ENCODE data around the gene TTC8.
A peak's percentile ranks its signal among the peaks of the same experiment; 100 is the strongest.
"Not testable (repeated sequence)": the region's sequence is repeated elsewhere in the genome, so short reads cannot be mapped to it uniquely, and the experiment has no call there.

The TTC8 gene

DNA sequence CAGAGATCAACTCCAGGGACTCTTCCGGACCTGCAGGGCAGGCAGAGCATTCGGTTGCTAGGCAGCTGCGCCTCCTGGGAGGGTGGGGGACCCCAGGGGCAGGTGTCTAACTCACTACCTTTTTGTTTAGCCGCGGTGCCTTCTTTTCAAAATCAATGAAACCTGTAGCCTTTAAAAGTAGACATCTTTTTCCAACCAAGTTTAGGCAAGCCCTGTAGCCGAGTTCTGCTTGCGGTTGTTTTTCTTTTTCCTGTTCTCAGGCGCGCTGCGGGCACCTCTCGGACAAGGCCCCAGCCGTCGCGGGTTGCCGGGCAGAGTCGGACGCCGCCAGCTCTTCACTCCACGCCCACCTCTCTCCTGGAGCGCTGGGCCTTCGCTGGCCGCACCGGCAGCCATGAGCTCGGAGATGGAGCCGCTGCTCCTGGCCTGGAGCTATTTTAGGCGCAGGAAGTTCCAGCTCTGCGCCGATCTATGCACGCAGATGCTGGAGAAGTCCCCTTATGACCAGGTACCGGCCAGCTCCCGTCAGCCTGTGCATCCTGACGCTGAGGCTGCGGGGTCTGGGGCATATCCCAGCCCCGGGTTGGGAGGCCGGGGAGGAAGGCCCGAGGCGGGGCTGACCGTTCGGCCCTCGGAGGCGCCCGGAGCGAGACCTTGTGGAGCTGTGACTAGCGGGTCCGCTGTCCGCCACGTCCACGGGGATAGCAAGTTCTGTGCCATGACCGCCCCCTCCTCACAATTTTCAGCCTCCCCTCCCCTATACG, at the start of gene TTC8:
TTC8 (plus strand) TSS at position 338 of the 764 bp plus-strand sequence; CDS start at position 395, 57 bp downstream.
- peak; percentile 88 for DNase-seq

DNA sequence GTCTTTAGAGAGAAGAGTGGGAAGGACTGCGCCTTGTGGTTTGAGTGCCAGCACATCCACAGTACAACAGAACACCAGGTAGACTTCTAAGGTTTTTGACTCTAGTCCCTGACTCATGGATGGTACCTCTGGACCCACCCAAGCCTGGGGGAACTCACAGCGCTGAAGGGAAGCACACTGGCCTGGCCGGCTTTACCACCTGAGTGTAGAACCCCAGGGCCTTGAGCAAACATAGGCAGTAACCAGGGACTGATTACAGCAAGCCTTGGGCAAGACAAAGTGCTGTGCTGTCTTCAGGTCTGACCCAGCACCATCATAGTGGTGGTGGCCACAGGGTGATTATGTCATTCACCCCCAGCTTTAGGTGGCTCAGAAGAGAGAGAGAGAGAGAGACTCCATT, 48.9 kb upstream of the TTC8 start:
- DNase-seq = no peak

DNA sequence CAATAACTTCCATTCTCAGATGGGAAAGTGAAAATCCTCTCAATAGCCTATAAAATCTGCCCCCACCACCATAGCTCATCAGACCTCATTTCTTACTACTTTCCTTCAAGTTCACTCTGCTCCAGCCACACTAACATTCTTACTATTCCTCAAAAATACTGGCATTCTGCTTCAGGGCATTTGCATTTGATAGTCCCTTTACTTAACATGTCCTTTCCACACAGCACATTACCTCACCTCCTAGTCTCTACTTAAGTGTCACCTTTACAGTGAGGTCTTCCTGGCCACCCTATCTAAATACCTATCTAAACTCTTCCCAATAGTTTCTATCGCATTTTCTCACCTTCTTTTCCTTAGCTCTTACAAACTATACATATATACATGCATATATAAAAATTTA, 38.5 kb upstream of the TTC8 start:
- no peak for DNase-seq

DNA sequence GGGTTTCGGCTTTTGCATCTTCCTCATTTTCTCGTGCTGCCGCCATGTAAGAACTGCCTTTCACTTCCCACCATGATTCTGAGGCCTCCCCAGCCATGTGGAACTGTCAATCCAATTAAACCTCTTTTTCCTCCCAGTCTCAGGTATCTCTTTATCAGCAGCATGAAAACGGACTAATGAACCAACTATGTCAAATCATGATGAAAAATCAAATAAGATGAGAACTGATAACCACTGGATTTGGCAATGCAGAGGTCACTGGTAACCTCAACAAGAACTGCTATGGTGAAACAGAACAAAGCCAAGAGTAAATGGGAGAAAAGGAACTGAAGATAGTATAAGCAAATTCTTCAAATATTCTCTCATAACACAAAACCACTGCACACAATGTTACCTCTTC, 37.7 kb upstream of the TTC8 start:
- no peak for DNase-seq

DNA sequence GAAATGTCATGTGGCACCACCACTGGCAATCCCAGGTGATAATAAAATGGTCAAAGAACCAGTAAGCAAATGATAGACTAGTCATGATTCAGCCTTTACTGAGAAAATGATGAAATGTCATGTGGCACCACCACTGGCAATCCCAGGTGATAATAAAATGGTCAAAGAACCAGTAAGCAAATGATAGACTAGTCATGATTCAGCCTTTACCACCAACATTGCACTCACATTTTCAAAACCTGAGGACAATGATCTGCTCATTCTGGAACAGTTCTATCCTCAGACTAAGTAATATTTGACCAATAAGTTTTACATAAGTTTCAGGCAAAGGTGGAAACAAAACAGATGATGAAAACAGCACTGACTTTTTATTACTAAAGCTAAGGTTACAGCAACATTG, 34.9 kb upstream of the TTC8 start:
- DNase-seq = peak; percentile 35

DNA sequence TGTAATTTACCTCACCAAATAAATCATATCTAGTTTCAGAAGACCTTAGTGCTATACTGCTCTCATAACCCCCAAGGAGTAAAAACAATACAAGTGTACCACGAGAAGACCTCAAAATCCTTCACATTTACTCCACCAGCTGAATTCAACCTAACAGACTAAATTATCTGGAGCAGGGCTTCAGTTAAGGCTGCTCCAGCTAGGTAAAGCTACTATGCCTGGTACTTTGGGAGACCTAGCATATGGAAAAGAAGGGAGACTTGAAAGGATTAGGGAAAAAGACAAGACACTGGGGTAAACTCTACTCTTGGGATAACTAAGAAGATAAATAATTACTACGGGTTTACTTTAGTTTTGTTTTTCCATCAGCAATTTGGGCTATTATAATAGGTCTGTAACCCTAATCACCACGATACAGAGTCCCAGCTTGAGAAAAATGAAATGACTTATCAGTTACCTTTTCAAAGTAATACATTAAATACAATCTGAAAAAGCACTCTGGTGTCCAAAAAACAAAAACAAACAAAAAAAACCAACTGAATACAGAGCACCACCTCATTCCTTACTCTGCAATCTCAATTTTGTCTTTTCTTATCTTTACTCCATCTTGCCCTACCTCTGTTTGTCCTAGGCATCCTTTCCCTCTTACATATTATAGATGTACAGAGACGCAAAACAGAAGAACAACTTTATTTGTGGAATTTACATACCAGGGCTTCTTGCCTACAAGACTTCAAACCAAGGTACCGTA, 33.8 kb upstream of the TTC8 start:
- DNase-seq = peak; percentile 34

DNA sequence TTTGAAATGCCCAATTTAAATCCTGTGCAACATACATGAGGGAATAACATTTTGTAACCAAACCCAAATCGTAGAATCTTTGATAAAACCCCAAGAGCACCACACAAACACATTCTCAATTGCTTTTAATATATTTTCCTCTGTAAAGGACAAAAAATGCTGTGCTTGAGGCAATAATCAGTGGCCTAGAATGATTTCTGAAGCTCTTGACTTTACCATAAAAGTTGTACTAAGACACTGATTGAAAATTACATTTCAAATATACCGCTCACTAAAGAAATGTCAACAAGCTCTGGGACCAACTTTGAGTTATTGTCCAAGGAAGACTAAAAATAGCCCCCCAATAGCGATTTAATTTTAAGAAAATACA, 33.2 kb upstream of the TTC8 start:
- no peak for DNase-seq

DNA sequence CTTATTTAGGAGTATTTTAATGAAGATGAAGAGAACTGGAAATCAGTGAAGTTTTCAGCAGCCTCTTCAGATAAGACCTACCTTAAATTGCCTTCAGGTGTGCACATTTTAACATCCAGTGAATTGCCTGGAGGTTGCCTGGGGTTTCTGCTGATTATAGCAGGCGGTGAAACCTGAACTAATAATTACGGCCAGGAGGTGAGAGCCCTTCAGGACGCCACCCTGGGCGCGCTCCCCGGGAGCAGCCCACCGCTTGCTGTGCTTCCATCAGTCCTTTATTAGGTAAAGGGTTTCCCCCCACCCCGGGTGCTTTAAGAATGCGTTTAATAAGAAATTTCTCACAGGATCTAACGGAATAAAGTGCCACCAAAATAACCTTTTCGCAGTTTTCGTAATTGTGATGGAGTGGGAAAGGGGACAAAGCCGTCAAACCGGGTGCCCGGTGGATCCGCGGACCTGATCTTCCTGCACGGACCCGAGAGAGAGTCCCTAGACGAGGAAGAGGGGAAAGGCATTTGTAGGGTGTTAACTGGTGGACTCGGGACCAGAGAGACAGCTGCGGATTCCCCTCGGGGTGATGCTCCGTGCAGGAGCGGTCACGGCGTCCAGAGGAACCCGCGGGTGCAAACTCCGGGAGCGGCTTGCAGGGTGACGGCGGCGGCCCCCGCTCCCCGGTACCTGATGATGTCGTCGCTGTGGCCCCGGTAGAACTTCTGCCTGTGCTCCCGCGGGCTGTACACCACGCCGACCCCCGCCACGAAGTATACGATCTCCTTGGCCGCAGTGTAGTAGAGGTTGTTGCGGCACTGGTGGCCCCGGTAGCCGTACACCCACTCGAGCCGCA, 32.6 kb upstream of the TTC8 start:
- DNase-seq = no peak

DNA sequence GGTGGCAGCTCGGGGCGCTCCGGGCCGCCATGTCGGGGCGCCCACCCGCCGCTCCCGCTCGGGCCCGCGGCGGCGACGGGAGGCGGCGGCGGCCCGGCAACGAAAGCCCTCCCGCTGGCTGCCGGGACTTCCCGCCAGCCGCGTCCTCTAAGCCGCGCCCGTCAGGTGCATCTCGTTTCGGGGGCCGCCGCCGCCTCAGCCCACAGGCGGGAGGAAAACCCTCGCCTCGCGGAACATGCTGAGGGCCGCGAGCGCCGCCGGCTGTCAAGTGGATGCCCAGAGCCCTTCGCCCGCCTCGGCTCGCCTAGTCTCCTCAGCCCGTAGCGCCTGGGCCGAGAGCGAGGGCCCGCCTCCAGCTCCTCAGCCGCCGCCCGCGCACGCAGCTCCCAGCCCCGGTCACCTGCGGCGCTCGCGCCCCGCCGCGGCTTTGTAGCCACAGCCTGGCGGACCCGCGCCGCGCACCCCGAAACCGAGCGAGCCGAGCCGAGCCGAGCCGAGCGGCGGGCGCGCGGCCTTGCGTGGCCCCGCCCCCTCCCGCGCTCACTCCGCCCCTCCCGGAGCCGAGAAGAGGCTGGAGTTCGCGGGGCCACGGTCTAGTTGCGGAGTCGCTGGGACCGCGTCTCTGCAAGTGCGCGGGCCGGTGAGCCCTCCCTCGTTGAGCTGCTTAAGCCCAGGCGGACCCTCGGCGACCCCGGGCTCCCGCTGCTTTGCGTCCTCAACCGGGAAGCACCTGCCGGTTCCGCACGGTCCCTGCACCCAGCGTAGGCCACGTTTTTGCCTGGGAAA, 31.8 kb upstream of the TTC8 start, which contains the start of gene EML5:
EML5 (minus strand) TSS at position 481 of the 786 bp plus-strand sequence; CDS start at position 31, 450 bp downstream.
- peak; percentile 87 for DNase-seq

DNA sequence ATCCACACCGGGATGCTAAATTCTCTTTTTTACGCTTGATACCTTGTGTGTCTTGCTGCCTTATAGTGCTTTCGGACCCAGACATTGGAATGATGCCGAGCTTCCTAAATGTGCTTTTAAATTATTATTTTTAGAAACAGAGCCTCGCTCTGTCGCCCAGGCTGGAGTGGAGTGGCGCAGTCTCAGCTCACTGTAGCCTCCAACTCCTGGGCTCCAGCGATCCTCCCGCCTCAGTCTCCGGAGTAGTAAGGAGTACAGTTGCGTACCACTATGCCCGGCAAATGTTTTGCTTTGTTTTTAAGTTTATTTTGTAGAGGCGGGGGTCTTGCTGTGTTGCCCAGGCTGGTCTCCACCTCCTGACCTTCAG, 31.2 kb upstream of the TTC8 start:
- no peak for DNase-seq

DNA sequence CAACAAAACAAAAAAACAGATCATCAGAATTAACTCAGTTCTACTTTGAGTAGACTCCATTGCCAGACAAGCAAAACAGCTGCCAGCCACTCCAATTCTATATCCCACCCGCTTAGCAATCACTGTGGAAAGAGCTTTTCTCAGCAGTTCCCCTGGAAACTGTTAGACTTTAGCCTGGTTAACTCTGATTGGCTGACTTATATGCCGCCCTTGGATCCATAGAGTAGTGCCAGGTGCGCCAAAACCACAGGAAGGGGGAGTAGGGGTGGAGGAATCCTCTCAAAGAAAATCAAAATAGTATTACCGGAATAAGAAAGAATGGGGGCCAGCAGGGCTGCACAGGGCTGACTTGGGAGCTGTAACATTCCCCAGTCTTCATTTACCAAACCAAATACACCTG, 26.3 kb upstream of the TTC8 start:
- DNase-seq = no peak

DNA sequence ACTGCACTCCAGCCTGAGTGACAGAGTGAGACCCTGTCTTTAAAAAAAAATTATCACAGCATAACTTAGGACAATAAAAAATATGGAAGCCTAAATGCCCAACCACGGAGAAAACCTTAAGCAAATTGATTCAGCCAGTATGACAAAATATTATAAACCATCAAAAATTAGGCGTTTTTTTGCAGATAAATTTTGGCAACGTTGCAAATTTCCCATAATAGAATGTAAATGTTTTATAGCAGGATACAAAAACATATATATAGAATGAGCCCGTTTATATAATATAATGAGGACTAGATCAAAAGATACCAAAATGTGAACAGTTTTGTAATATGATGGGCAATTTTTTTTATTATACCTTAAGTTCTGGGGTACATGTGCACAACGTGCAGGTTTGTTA, 24.9 kb upstream of the TTC8 start:
- no peak for DNase-seq

DNA sequence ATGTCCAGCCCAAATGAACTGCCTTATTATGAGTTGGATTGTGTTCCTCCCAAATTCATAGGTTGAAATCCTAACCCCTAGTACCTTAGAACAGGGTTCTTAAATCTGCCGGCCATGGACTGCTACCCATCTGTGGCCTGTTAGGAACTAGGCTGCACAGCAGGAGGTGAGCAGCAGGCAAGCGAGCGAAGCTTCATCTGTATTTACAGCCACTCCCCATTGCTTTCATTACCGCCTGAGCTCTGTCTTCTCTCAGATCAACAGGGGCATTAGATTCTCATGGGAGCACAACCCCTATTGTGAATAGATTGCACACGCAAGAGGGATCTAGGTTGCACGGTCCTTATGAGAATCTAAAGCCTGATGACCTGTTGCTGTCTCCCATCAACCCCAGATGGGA, 21.9 kb upstream of the TTC8 start:
- DNase-seq = no peak

DNA sequence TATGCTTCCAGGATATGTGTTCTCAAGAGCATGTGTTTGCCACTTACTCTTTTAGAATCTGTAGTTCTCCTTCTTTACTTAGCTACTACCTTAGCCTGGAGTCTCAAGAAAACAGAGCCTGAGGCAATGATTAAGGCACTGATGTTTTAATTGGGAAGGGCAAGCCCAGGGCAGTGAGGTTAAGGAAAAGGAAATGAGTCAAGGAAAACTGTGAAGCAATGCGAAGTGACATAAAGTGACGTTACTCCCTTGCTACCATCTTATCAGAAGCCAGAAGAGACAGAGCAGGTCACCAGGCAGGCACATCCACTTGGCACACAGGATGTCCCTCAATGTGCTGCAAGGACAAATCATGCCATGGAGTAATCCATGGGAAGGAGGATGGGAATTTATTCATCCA, 20.4 kb upstream of the TTC8 start:
- DNase-seq = no peak

DNA sequence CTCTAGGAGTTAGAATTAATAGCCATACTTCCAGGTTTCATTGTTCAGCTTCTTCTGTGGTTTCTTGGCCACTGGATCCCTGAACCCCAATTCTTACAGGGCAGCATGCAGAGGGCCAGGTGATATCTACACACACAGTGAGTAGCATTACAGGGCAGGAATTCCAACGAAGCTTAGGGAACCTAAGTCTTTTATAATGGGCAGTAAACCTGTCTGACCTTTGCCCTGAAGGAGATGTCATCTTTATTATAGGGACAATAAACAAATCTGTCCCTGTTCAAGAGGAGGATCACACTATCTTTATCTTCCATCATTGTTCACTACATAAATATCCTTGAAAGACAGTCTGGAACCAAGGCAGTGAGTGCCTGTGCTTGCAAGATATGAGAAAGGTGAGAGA, 20.0 kb upstream of the TTC8 start:
- no peak for DNase-seq

DNA sequence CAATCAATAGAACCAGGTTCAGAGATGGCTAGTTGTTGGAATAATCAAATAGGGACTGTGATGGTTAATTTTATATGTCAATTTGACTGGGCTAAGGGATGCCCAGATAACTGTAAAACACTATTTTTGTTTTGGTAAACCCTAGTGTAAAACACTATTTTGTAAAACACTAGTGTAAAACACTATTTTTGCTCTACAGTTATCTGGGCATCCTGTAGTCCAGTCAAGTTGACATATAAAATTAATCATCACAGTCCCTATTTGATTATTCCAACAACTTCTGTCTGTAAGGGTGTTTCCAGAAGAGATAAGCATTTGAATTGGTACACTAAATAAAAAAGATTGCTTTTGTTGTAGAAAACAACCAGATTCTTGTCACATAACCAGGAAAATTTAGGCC, 16.1 kb upstream of the TTC8 start:
- no peak for DNase-seq

DNA sequence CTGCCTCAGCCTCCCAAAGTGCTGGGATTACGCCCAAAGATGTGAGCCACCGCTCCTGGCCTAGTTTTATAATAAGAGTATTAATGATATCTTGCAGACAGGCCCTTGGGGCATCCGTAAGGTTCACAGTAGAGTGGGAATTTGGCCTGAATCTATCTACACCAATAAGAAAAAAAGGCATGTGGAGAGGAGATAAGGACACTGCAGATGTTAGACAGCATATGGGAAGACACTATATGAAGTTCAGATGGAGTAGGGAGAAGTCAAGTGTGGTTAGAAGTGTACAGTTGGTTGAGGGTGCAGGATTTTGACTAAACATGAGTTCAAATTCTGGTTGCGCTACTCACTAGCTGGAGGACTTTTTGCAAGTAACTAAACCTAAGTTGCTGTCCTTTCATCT, 8.5 kb upstream of the TTC8 start:
- DNase-seq = no peak

DNA sequence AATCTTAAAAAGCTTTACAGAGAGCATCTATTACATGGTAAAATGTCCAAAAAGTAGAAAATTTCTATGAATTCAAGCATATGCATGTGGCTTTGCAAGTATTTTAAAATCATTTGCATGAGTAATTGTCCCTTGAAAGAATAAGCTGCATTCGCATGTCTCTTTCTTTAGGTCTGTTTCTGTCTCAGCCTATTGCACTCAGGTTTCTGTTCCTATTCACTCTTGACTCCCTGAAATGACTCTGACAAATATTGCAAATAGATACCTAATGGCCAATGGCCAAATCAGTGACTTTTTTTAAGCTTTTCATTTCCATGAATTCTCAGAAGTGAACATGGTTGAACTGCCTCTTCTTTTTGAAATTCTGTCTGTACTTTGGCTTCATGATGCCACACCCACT, 6.4 kb upstream of the TTC8 start:
- no peak for DNase-seq

DNA sequence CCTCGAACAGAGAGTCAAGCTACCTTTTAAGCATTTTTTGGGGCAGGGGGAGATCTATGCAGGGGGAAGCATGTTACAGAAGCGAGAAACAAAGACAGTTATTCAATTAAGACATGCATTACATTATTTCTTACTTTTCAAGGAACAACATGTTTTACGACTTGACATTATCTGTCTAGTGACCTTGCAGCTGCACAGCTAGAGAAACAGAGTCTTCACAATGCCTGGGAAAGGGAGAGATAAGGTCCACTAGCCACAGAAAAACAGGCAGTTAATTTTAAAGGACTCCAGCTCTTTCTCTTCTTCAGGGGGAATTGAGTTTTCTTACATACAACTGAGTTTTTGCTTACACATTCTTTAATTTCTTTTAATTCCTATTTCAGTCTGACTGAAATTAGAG, 4.8 kb upstream of the TTC8 start:
- not testable (repeated sequence) for DNase-seq

DNA sequence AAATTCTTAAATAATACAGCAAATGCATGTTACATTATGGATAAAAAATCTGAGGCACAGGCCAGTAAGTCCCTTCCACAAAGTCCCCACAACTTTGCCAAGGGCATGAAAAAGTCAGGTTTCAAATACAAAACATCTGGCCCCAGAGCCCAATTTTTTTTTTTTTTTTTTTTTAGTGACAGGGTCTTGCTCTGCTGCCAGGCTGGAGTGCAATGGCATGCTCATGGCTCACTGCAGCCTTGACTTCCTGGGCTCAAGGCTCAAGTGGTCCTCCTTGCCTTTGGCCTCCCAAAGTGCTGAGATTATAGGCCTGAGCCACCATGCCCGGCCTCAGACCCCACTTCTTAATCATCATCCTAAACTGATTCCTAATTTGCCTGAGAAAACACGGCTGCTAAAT, 3.1 kb upstream of the TTC8 start:
- DNase-seq = no peak

DNA sequence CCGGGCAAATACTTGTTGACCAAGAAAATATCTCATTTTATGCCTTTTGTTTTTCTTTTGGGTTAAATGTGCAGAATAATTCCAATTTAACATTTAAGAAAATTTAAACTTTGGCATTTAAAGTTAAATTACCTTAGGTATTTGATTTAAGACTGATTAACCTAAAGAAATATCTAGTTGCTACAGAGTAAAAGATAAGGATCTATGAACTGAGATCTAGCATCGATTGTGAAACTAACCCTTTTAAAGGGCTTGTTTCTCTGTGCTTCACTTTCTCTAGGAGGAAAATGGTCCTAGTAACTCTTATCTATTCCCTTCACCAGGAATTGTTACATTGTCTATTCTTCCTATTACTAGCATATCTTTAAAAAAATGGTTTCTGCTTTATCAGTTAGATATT, 2.6 kb upstream of the TTC8 start:
- DNase-seq = no peak

DNA sequence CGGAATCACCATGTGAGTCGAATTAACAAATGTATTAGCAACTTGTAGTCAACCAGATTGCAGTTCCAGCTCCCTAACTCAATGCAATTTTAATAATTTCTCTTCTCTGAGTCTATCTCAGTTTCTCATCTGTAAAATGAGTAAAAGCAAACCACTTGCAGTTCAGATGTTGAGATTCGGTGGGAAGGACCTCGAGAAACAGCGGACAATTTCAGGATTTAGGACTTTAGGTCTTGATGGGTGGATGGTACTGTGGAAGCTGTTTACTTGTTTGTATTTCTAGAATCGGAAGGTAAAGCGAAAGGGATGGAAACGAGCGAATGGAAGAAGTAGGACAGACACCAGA, 510 bp upstream of the TTC8 start:
- no peak for DNase-seq

DNA sequence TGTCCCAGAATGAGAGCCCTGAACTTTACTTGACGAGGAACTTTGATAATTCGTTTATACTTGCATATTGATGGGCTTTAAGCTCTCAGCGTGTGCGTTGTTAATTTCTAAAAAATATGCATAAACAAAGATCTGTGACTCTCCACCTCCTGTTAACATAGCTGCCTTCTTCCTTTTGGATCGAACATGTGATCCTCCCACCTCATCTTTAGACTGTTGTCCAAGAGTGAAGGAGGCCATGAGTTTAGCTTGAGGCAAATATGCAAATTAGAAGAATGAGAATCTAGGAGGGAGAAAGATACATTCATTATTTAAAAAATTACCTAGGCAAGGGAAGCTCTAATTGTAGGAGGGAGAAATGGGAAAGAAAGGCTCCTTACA, 617 bp downstream of the TTC8 start:
- no peak for DNase-seq
